KMS-11 (cell line): ENCODE results near the gene UCHL3.
A peak's percentile ranks its signal among the peaks of the same experiment; 100 is the strongest.

Experiments
- H2AFZ ChIP-seq: fragments of 200-600 bp; sonication (generic); 2 replicates; pipeline ENCODE4 v1.6.1; 2016; ENCODE audit warnings: antibody characterized with exemption, mixed run types, low read depth
- H3K27ac ChIP-seq: fragments of 200-600 bp; sonication (generic); 2 replicates; pipeline ENCODE4 v1.6.1; 2016; ENCODE audit warnings: mild to moderate bottlenecking, mixed run types
- H3K27me3 ChIP-seq: fragments of 200-600 bp; sonication (generic); 2 replicates; pipeline ENCODE4 v1.6.1; 2017; ENCODE audit warnings: mild to moderate bottlenecking, low read depth, mixed run types, moderate library complexity; ENCODE audit not compliant: insufficient read depth
- H3K36me3 ChIP-seq: fragments of 200-600 bp; sonication (generic); 2 replicates; pipeline ENCODE4 v1.6.1; 2017; ENCODE audit warnings: mild to moderate bottlenecking, mixed run types; ENCODE audit not compliant: insufficient read depth
- H3K4me1 ChIP-seq: fragments of 200-600 bp; sonication (generic); 2 replicates; pipeline ENCODE4 v1.6.1; 2016; ENCODE audit warnings: mild to moderate bottlenecking, low read depth, mixed run types; ENCODE audit not compliant: poor library complexity, severe bottlenecking
- H3K4me2 ChIP-seq: fragments of 200-600 bp; sonication (generic); 2 replicates; pipeline ENCODE4 v1.7.0; 2016; ENCODE audit warnings: mild to moderate bottlenecking, mixed run types
- H3K4me3 ChIP-seq: fragments of 200-600 bp; sonication (generic); IDR thresholded peaks from 2 replicates; pipeline ENCODE4 v1.6.1; 2017; ENCODE audit warnings: low read depth, low read length, mixed read lengths; ENCODE audit not compliant: insufficient read depth
- H3K79me2 ChIP-seq: fragments of 200-600 bp; sonication (generic); 2 replicates; pipeline ENCODE4 v1.6.1; 2016; ENCODE audit warnings: low read depth, mixed run types; ENCODE audit not compliant: insufficient read depth
- H3K9ac ChIP-seq: fragments of 200-600 bp; sonication (generic); 2 replicates; pipeline ENCODE4 v1.6.1; 2016; ENCODE audit warnings: mild to moderate bottlenecking, mixed run types
- H4K20me1 ChIP-seq: fragments of 200-600 bp; sonication (generic); 2 replicates; pipeline ENCODE4 v1.6.1; 2016; ENCODE audit warnings: mild to moderate bottlenecking, mixed run types; ENCODE audit not compliant: insufficient read depth
- TF ChIP-seq, protein P1 (sequence below): fragments of 200-600 bp; sonication (generic); conservative IDR thresholded peaks from 2 replicates; pipeline ENCODE4 v1.6.1; 2017; ENCODE audit warnings: low read depth, mild to moderate bottlenecking, antibody characterized with exemption, low read length, moderate library complexity, mixed read lengths

UCHL3 gene

DNA sequence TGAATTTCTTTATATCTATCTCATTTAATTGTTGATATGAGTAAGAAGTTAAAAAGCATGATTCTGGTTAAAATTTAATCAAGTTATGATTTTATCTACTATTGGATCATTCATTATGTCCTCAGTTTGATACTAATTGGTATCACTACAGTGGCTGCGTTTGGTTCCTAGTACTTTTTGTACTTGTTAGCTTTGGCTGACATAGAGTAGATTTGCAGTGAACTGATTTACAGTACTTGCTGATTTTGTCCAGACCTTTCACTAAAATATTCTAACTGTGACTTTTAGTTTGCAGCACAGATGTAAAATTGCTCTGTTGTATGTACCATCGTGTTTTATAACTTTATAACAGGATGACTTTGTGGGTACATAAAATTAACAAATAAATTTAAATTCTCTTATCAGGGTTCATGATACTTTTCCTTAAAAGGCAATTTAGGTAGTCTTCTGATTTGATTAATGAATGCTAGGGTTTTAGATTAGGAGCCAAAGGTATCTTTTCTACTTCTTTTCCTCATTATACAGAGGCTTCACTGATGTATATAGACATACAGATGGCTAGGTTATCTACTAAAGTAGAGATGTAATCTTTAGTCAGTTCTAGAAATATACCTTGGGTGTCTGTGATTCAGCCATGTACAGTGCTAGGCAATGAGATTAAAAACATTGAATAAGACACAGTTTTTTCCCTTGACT, 8.7 kb downstream of the UCHL3 start:
- Histone ChIP-seq H3K4me2 (no peak overlapping the region), H3K27ac (no peak overlapping the region)

DNA sequence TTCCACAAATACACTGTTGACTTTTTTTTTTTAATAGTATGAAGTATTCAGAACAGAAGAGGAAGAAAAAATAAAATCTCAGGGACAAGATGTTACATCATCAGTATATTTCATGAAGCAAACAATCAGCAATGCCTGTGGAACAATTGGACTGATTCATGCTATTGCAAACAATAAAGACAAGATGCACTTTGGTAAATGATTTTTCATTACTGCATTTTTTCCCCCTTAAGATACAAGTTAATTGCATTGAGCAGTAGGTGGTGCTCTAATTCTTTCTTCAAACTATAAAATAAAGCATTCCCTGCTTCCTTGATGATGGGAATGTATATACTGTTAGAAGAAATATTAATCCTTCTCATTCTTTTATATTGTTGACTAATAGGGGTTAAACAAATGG, 17.1 kb downstream of the UCHL3 start:
- H3K4me2 ChIP-seq: no peak overlapping the region
- no peak overlapping the region for H2AFZ ChIP-seq
- H3K9ac ChIP-seq: no peak overlapping the region
- no peaks in the 10 kb centered on the region for H3K36me3 ChIP-seq
- no peaks in the 10 kb centered on the region for H3K79me2 ChIP-seq
- TF ChIP-seq, protein P1, sequence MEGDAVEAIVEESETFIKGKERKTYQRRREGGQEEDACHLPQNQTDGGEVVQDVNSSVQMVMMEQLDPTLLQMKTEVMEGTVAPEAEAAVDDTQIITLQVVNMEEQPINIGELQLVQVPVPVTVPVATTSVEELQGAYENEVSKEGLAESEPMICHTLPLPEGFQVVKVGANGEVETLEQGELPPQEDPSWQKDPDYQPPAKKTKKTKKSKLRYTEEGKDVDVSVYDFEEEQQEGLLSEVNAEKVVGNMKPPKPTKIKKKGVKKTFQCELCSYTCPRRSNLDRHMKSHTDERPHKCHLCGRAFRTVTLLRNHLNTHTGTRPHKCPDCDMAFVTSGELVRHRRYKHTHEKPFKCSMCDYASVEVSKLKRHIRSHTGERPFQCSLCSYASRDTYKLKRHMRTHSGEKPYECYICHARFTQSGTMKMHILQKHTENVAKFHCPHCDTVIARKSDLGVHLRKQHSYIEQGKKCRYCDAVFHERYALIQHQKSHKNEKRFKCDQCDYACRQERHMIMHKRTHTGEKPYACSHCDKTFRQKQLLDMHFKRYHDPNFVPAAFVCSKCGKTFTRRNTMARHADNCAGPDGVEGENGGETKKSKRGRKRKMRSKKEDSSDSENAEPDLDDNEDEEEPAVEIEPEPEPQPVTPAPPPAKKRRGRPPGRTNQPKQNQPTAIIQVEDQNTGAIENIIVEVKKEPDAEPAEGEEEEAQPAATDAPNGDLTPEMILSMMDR: peak; percentile 40; the same call in 1 of the 2 replicates
- H3K4me1 ChIP-seq: no peaks in the 10 kb centered on the region
- H3K27ac ChIP-seq: no peak overlapping the region
- H4K20me1 ChIP-seq: no peaks in the 10 kb centered on the region
- no peak overlapping the region for H3K4me3 ChIP-seq
- no peaks in the 10 kb centered on the region for H3K27me3 ChIP-seq

More for the DNA sequence above, 8.7 kb downstream of the UCHL3 start:
- Histone ChIP-seq H3K4me1 (no peaks in the 10 kb centered on the region), H3K4me3 (no peak overlapping the region), H3K9ac (no peak overlapping the region), H3K36me3 (no peaks in the 10 kb centered on the region), H3K79me2 (peaks cover 2% of the 10 kb centered on the region; the same call in 1 of the 2 replicates), H3K27me3 (no peaks in the 10 kb centered on the region), H4K20me1 (no peaks in the 10 kb centered on the region), H2AFZ (no peak overlapping the region)
- TF ChIP-seq, protein P1: no peak

DNA sequence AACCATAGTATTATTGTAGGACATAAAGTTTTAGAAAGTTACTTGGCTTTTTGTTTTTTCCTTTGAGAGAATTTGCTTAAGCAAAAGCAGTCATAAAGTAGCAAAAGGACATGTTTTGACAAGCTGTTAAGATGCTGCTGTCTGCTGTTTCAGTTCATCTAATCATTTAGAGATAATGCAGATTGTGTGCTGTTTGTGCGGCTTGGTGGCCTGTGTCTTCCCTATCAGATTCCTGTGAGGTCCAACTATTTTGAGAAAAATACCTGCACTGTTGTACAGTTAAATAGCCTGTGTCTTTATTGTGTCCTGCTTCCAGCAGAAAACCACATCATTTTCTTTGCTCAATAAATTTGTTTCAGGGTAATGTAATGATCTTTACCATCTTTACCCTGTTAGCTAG, 20.0 kb downstream of the UCHL3 start:
- TF ChIP-seq, protein P1: no peak
- H4K20me1 ChIP-seq: no peaks in the 10 kb centered on the region
- no peaks in the 10 kb centered on the region for H3K79me2 ChIP-seq
- no peaks in the 10 kb centered on the region for H3K36me3 ChIP-seq
- H3K4me1 ChIP-seq: no peaks in the 10 kb centered on the region
- H3K27me3 ChIP-seq: no peaks in the 10 kb centered on the region
- H2AFZ ChIP-seq: no peak overlapping the region
- H3K4me3 ChIP-seq: no peak overlapping the region
- no peak overlapping the region for H3K27ac ChIP-seq
- H3K4me2 ChIP-seq: no peak overlapping the region
- no peak overlapping the region for H3K9ac ChIP-seq

DNA sequence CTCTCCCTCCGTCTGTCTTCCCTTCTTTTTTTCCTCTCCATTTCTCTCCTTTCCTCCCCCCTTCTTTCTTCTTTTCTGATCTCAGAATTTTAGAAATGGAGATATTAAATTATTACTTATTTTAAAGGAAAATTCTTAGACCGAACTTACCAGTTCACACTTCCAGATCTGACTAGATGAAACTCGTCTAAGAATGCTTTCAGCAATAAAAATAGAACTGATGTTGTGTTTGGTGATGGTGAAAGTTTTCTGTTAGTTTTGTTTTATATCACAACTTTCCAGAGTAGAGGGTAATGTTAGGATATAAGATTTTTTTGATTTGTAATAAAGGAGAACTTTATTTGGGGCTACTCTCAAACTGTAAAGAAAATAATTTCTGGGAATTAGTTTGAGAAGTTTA, 29.9 kb downstream of the UCHL3 start:
- no peaks in the 10 kb centered on the region for H3K27me3 ChIP-seq
- no peak overlapping the region for H3K9ac ChIP-seq
- TF ChIP-seq, protein P1: no peak
- H3K4me1 ChIP-seq: no peaks in the 10 kb centered on the region
- no peak overlapping the region for H3K4me2 ChIP-seq
- no peak overlapping the region for H3K27ac ChIP-seq
- no peak overlapping the region for H3K4me3 ChIP-seq
- H4K20me1 ChIP-seq: no peaks in the 10 kb centered on the region
- H2AFZ ChIP-seq: no peak overlapping the region
- H3K79me2 ChIP-seq: no peaks in the 10 kb centered on the region
- no peaks in the 10 kb centered on the region for H3K36me3 ChIP-seq
